ENCODE results near the gene DCLK2.

GRCh38 chr4:150243932-150244331, 165.7 kb downstream of the DCLK2 start:
- TF ChIP-seq CTCF (IDR thresholded peaks at IDR 0.05; ENCODE audit: low read depth, low read length) (no peak), EZH2phosphoT487 (IDR thresholded peaks at IDR 0.05; ENCODE audit: low read depth) (no peak)

Measured in OCI-LY3 (cell line).